ENCODE results near the gene KDM1A. TPM values are rescaled to one million over a fixed set of nuclear protein-coding genes. Genes with fewer than 3 reads are reported as not detected.

KDM1A gene
- total RNA-seq, 4 donors from 2014 or later = 18.7 to 41.4 (median 29.3) TPM

- intact Hi-C loops (cut with DNase I; ENCODE audit: low total_unique reads) = no loop called here
- H3K36me3 ChIP-seq = peaks cover 0 to 19% (median 9%) of the 10 kb centered on the region in 4 donors
- H3K9me3 ChIP-seq = no peaks in the 10 kb centered on the region
- H3K27ac ChIP-seq = no peak overlapping the region
- no peak for DNase-seq
- H3K27me3 ChIP-seq = no peaks in the 10 kb centered on the region
- WGBS, 2 donors (ENCODE audit: low coverage in 1 of 2) = 72 to 83% methylated on average over 6 of the region's 6 CpGs
- TF ChIP-seq POLR2AphosphoS5 (IDR thresholded peaks at IDR 0.05) = no peak
- TF ChIP-seq EP300 (IDR thresholded peaks at IDR 0.05; ENCODE audit: low read depth) = no peak
- no peak for TF ChIP-seq CTCF (IDR thresholded peaks at IDR 0.05)
- no peak for TF ChIP-seq POLR2A (IDR thresholded peaks at IDR 0.05)
- peaks cover 15 to 44% (median 24%) of the 10 kb centered on the region in 4 donors for H3K4me1 ChIP-seq
- in situ Hi-C loops (cut with MboI; ENCODE audit: low pct_ligation_motif_present in 1 of 4, low pct_unique_long_range_greater_than_20kb in 1 of 4, low sequenced_read_pairs in 3 of 4) = loop anchor here in 3 of 4 donors (5.0 kb wide), 1 partner anchor 90 kb away; no protein-coding TSS in a partner anchor
- no peak overlapping the region for H3K4me3 ChIP-seq
Measured at GRCh38 chr1:23097316-23097715, 78.0 kb downstream of the KDM1A start.

- Histone ChIP-seq H3K4me1 (peaks cover 28 to 56% (median 34%) of the 10 kb centered on the region in 4 donors), H3K36me3 (peaks cover 0 to 8% (median 4%) of the 10 kb centered on the region in 4 donors), H3K27me3 (no peaks in the 10 kb centered on the region), H3K27ac (no peak overlapping the region), H3K9me3 (no peaks in the 10 kb centered on the region), H3K4me3 (no peak overlapping the region)
- WGBS, 2 donors (ENCODE audit: low coverage in 1 of 2) = 42 to 46% methylated on average over 9 to 12 of the region's 12 CpGs
- intact Hi-C loops (cut with DNase I; ENCODE audit: low total_unique reads) (loop anchor here (1.0 kb wide), 1 partner anchor 87 kb away; no protein-coding TSS in a partner anchor), in situ Hi-C loops (cut with MboI; ENCODE audit: low pct_ligation_motif_present in 1 of 4, low pct_unique_long_range_greater_than_20kb in 1 of 4, low sequenced_read_pairs in 3 of 4) (loop anchor here in 3 of 4 donors (5.0 kb wide), 1 partner anchor 89 kb away; no protein-coding TSS in a partner anchor)
- TF ChIP-seq CTCF (IDR thresholded peaks at IDR 0.05) (peak; percentile 87 to 96 (median 93)), EP300 (IDR thresholded peaks at IDR 0.05; ENCODE audit: low read depth) (no peak), POLR2A (IDR thresholded peaks at IDR 0.05) (no peak), POLR2AphosphoS5 (IDR thresholded peaks at IDR 0.05) (peak in 1 of 3 donors; percentile 15)
- DNase-seq = peak; percentile 65
Measured at GRCh38 chr1:23098463-23099170, 79.3 kb downstream of the KDM1A start.

- peak overlapping the region in 1 of 4 donors; percentile 81 for H3K27ac ChIP-seq
- peaks cover 28 to 59% (median 34%) of the 10 kb centered on the region in 4 donors for H3K4me1 ChIP-seq
- H3K36me3 ChIP-seq = peaks cover 0 to 3% (median under 1%) of the 10 kb centered on the region in 4 donors
- H3K27me3 ChIP-seq = no peaks in the 10 kb centered on the region
- in situ Hi-C loops (cut with MboI; ENCODE audit: low pct_ligation_motif_present in 1 of 4, low pct_unique_long_range_greater_than_20kb in 1 of 4, low sequenced_read_pairs in 3 of 4) = loop anchor here in 3 of 4 donors (5.0 kb wide), 1 partner anchor 88 kb away; no protein-coding TSS in a partner anchor
- no peak for TF ChIP-seq POLR2AphosphoS5 (IDR thresholded peaks at IDR 0.05)
- no peak for TF ChIP-seq EP300 (IDR thresholded peaks at IDR 0.05; ENCODE audit: low read depth)
- TF ChIP-seq POLR2A (IDR thresholded peaks at IDR 0.05) = no peak
- no peak for TF ChIP-seq CTCF (IDR thresholded peaks at IDR 0.05)
- whole genome bisulfite sequencing, 2 donors (ENCODE audit: low coverage in 1 of 2) = 67 to 95% methylated on average over 1 of the region's 1 CpG
- intact Hi-C loops (cut with DNase I; ENCODE audit: low total_unique reads) = no loop called here
- H3K4me3 ChIP-seq = no peak overlapping the region
- no peak for DNase-seq
- H3K9me3 ChIP-seq = no peaks in the 10 kb centered on the region
Measured at GRCh38 chr1:23099171-23099536, 79.9 kb downstream of the KDM1A start.

- TF ChIP-seq POLR2AphosphoS5 (IDR thresholded peaks at IDR 0.05) (peak in 2 of 3 donors; percentile 22 to 44), POLR2A (IDR thresholded peaks at IDR 0.05) (no peak)
- peak overlapping the region; percentile 28 to 81 (median 51) for H3K27ac ChIP-seq
- in situ Hi-C loops (cut with MboI; ENCODE audit: low pct_ligation_motif_present in 1 of 4, low pct_unique_long_range_greater_than_20kb in 1 of 4, low sequenced_read_pairs in 3 of 4) = no loop called here
- H3K36me3 ChIP-seq = no peaks in the 10 kb centered on the region
- H3K4me1 ChIP-seq = peaks cover 28 to 60% (median 34%) of the 10 kb centered on the region in 4 donors
- 65 to 75% methylated on average over 2 to 3 of the region's 3 CpGs for WGBS, 2 donors (ENCODE audit: low coverage in 1 of 2)
- H3K27me3 ChIP-seq = no peaks in the 10 kb centered on the region
- DNase-seq = no peak
- H3K4me3 ChIP-seq = no peak overlapping the region
- H3K9me3 ChIP-seq = no peaks in the 10 kb centered on the region
- intact Hi-C loops (cut with DNase I; ENCODE audit: low total_unique reads) = no loop called here
Measured at GRCh38 chr1:23100074-23100748, 80.9 kb downstream of the KDM1A start.

All from transverse colon (tissue), 4 donors.